ENCODE data around the gene ACIN1. TPM values are rescaled to one million over a fixed set of nuclear protein-coding genes. Genes with fewer than 3 reads are reported as not detected.

The ACIN1 gene
- total RNA-seq, 1 donor, result 77.3 TPM

- DNase-seq (ENCODE audit: low read depth in 2 of 3, low spot score in 2 of 3), result no peak
Measured at GRCh38 chr14:23047034-23047634, 47.8 kb downstream of the ACIN1 start.

GRCh38 chr14:23045419-23046357 is 49.2 kb downstream of the ACIN1 start:
- DNase-seq (ENCODE audit: low read depth in 2 of 3, low spot score in 2 of 3), result no peak

- DNase-seq (ENCODE audit: low read depth in 2 of 3, low spot score in 2 of 3), result no peak
Measured at GRCh38 chr14:23044840-23045239, 50.1 kb downstream of the ACIN1 start.

GRCh38 chr14:23043754-23044153 is 51.2 kb downstream of the ACIN1 start:
- DNase-seq (ENCODE audit: low read depth in 2 of 3, low spot score in 2 of 3), result no peak

GRCh38 chr14:23043145-23043544 is 51.8 kb downstream of the ACIN1 start:
- no peak for DNase-seq (ENCODE audit: low read depth in 2 of 3, low spot score in 2 of 3)

- DNase-seq (ENCODE audit: low read depth in 2 of 3, low spot score in 2 of 3), result no peak
Measured at GRCh38 chr14:23042162-23042965, 52.6 kb downstream of the ACIN1 start, which contains the start of gene PSMB11. PSMB11 (plus strand) TSS chr14:23042212; CDS start chr14:23042226, 14 bp downstream.

GRCh38 chr14:23041729-23042128 is 53.2 kb downstream of the ACIN1 start:
- no peak for DNase-seq (ENCODE audit: low read depth in 2 of 3, low spot score in 2 of 3)

- DNase-seq (ENCODE audit: low read depth in 2 of 3, low spot score in 2 of 3), result no peak
Measured at GRCh38 chr14:23040100-23040499, 54.8 kb downstream of the ACIN1 start.

GRCh38 chr14:23035303-23036144 is 59.4 kb downstream of the ACIN1 start:
- DNase-seq (ENCODE audit: low read depth in 2 of 3, low spot score in 2 of 3), result no peak

GRCh38 chr14:23034498-23035302 is 60.2 kb downstream of the ACIN1 start, which contains the start of gene PSMB5:
PSMB5 (minus strand) TSS chr14:23034900; CDS start chr14:23034881, 19 bp downstream.
- DNase-seq (ENCODE audit: low read depth in 2 of 3, low spot score in 2 of 3), result peak; percentile 78 to 98 (median 94)

GRCh38 chr14:23033801-23034497 is 61.0 kb downstream of the ACIN1 start:
- no peak for DNase-seq (ENCODE audit: low read depth in 2 of 3, low spot score in 2 of 3)

GRCh38 chr14:23033251-23033727 is 61.6 kb downstream of the ACIN1 start:
- no peak for DNase-seq (ENCODE audit: low read depth in 2 of 3, low spot score in 2 of 3)

GRCh38 chr14:23030936-23031335 is 64.0 kb downstream of the ACIN1 start:
- no peak for DNase-seq (ENCODE audit: low read depth in 2 of 3, low spot score in 2 of 3)

- DNase-seq (ENCODE audit: low read depth in 2 of 3, low spot score in 2 of 3), result no peak
Measured at GRCh38 chr14:23028799-23029198, 66.1 kb downstream of the ACIN1 start.

- DNase-seq (ENCODE audit: low read depth in 2 of 3, low spot score in 2 of 3), result no peak
Measured at GRCh38 chr14:23025151-23025814, 69.7 kb downstream of the ACIN1 start.

- no peak for DNase-seq (ENCODE audit: low read depth in 2 of 3, low spot score in 2 of 3)
Measured at GRCh38 chr14:23024612-23025075, 70.3 kb downstream of the ACIN1 start.

- DNase-seq (ENCODE audit: low read depth in 2 of 3, low spot score in 2 of 3), result no peak
Measured at GRCh38 chr14:23023795-23024152, 71.2 kb downstream of the ACIN1 start.
